ENCODE data around the gene TSC2.
"Not testable (repeated sequence)": the region's sequence is repeated elsewhere in the genome, so short reads cannot be mapped to it uniquely, and the experiment has no call there.

The TSC2 gene

DNA sequence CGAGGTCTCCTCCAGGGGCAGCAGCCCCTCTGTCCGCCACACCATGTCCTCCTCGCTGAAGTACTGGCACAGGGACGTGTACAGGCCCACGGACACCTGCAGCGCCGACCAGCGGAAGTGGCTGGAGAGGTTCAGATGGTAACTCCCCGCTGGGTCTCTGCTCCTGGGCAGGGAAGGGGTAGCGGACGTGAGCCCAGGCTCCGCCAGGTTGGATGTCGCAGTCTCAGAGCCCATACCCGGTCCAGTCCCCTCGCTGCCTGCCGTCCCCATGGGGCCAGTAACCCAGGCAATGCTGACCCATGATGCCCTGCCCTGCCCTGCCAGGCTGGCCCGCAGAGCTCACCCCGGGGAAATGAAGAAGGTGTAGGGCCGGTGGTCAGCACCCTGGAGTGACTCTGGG lies 54.7 kb downstream of the TSC2 start:
- no peak for TF ChIP-seq CTCF (IDR thresholded peaks at IDR 0.05; ENCODE audit: control insufficient read depth, insufficient read depth, low read depth, low read length, missing control alignments)
- DNase-seq (ENCODE audit: low read depth), result no peak
- no peak overlapping the region for H3K4me3 ChIP-seq (ENCODE audit: control insufficient read depth, low read depth, low read length)

DNA sequence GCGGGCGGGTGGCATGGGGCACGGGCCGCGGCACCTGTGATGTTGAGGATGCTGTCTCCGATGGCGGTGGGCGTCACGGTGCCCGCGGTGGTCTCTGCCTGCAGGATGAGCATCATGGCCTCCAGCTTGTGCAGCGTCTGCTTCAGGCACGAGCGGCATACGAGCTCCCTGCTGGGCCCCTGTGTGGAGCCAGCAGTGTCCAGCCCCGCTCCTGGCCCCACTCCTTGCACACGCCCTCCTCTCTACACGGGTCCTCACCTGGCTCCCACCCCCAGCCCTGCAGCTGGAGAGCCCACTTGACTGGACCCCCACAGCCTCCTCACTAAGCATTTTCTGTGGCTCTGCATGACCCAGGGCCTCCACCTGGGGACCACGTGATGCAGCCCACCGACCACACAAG lies 56.7 kb downstream of the TSC2 start:
- not testable (repeated sequence) for DNase-seq (ENCODE audit: low read depth); H3K4me3 ChIP-seq (ENCODE audit: control insufficient read depth, low read depth, low read length)

- DNase-seq (ENCODE audit: low read depth); H3K4me3 ChIP-seq (ENCODE audit: control insufficient read depth, low read depth, low read length): not testable (repeated sequence)
These were observed 57.5 kb downstream of the TSC2 start for GRCh38 chr16:2105291-2105690.

GRCh38 chr16:2105769-2106168 lies 58.0 kb downstream of the TSC2 start:
- not testable (repeated sequence) for H3K4me3 ChIP-seq (ENCODE audit: control insufficient read depth, low read depth, low read length); DNase-seq (ENCODE audit: low read depth)

DNA sequence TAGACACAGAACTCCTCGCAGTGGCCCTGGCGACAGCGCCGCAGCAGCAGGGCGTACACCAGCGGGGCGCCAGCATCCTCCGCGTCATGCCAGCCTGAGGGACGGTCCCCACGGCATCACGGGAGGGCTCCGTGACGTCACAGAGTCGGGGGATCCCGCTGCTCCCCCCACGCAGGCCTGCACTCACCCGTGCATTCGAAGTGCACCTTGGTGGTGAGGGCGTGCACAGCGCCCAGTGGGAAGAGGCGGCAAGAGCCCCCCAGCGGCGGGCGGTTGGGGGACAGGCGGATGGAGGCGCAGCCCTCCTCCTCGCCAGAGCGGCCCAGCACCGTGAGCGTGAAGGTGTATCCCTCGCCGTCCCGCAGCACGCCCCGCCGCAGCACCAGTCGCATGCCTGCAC lies 58.4 kb downstream of the TSC2 start:
- H3K4me3 ChIP-seq (ENCODE audit: control insufficient read depth, low read depth, low read length); DNase-seq (ENCODE audit: low read depth): not testable (repeated sequence)

DNA sequence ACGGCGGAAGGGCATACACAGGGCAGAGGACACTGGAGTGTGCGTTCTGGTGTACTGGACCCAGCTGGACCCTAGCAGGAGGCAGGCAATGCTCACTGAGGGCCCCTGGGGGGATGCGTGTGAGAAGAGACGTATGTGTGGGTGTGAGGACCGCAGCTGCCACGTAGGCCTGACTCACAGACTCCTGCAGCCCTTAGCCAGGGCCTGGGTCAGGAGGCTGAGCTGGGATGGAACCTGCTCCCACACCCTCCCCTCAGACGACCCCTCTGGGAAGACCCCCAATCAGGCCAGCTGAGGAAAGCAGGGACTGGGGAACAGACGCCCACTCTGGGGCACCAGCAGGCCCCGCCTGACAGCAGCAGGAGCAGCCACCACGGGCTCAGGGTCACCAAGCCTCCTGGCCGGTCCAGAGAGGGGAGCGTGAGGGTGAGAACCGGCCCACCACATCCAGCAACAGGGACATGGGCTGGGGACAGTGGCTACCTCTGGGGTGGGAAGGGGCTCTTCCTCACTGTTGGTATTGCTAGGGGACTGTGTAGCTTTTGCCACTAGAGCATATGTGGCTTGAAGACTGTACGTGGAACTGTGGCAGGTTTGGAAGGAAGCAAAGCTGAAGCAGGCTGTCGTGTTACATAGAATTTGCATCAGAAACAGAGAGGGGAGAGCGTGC lies 59.5 kb downstream of the TSC2 start:
- peak; percentile 67 for DNase-seq (ENCODE audit: low read depth)
- not testable (repeated sequence) for H3K4me3 ChIP-seq (ENCODE audit: control insufficient read depth, low read depth, low read length)

DNA sequence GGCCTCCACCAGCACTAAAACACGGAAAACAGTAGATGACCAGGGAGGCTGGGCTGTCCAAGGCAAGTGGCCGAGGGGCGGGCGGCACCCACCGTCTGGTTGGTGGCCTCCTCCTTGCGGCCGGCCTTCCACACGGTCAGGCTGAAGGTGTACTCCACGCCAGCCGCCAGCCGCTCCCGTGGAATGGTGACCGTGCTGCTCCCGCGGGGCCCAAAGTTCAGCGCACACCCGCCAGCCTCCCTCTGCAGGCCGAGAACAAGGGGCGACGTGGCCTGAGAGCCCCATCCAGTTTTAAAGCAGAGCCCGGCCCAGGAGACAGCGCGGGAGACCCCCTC lies 60.0 kb downstream of the TSC2 start:
- not testable (repeated sequence) for DNase-seq (ENCODE audit: low read depth); H3K4me3 ChIP-seq (ENCODE audit: control insufficient read depth, low read depth, low read length)

- DNase-seq (ENCODE audit: low read depth); H3K4me3 ChIP-seq (ENCODE audit: control insufficient read depth, low read depth, low read length): not testable (repeated sequence)
These were observed 60.9 kb downstream of the TSC2 start for GRCh38 chr16:2108446-2109270.

- H3K4me3 ChIP-seq (ENCODE audit: control insufficient read depth, low read depth, low read length); DNase-seq (ENCODE audit: low read depth): not testable (repeated sequence)
These were observed 61.4 kb downstream of the TSC2 start for GRCh38 chr16:2109271-2109580.

DNA sequence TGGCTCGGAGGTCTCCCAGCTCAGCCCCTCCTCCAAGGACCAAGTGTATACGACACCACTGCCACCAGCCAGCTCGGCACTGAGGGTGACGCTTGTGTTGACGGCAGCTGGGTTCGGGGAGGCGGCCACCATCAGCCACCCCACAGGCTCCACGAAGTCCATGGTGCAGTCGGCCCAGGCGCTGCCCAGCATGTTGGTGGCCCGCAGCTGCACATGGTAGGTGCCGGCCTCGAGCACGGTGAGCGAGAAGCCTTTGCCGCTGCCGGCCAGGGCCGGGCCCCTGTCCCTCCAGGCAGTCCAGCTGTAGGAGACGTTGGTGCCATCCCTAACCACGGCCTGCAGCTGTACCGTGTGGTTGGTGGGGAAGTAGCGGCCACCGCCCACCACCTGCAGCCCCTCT lies 62.1 kb downstream of the TSC2 start:
- H3K4me3 ChIP-seq (ENCODE audit: control insufficient read depth, low read depth, low read length); DNase-seq (ENCODE audit: low read depth): not testable (repeated sequence)

GRCh38 chr16:2110332-2111008 lies 62.7 kb downstream of the TSC2 start:
- not testable (repeated sequence) for DNase-seq (ENCODE audit: low read depth)

GRCh38 chr16:2111009-2111353 lies 63.2 kb downstream of the TSC2 start:
- DNase-seq (ENCODE audit: low read depth), result not testable (repeated sequence)

More at GRCh38 chr16:2110332-2111008, 62.7 kb downstream of the TSC2 start:
- not testable (repeated sequence) for H3K4me3 ChIP-seq (ENCODE audit: control insufficient read depth, low read depth, low read length)

DNA sequence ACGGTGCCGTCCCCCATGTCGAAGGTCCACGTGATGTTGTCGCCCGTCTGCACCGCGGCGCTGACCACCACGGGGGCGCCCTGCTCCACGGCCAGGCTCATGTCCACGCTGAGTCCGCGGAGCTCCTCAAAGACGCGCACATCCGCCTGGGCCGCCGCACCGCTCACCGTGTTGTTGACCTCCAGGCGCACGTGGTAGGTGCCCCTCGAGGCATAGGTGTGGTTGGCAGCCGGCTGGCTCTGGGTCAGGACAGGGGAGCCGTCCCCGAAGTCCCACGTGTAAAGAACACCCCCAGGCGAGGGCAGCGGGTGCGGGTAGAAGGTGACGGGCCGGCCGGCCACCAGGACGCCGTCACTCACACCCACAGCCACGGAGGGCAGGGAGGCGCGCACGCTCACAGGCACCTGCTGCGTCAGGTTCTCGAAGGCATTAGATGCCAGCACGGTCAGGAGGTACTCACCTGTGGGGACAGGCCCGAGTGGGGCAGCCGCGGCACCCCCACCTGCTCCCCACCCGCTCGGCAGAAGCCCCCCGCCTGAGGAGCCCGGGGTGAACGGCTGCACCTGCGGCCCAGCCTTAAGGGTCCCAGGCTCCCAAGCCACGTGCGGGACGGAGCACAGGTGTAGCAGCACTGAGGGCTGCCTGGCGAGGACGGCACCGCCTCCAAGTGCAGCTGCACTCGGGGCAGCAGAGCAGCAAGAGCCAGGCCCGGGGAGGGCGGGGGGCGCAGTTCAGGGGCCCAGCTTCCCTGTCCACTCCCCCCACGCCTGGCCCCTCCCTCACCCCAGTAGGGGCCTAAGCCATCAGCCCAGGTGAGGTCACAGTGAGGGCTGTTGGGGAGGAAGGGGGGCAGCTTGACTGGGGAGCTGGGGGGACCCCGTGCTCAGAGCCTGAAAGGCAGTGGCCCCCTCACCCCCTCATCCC lies 63.9 kb downstream of the TSC2 start:
- H3K4me3 ChIP-seq (ENCODE audit: control insufficient read depth, low read depth, low read length); DNase-seq (ENCODE audit: low read depth): not testable (repeated sequence)

More at GRCh38 chr16:2111009-2111353, 63.2 kb downstream of the TSC2 start:
- not testable (repeated sequence) for H3K4me3 ChIP-seq (ENCODE audit: control insufficient read depth, low read depth, low read length)

DNA sequence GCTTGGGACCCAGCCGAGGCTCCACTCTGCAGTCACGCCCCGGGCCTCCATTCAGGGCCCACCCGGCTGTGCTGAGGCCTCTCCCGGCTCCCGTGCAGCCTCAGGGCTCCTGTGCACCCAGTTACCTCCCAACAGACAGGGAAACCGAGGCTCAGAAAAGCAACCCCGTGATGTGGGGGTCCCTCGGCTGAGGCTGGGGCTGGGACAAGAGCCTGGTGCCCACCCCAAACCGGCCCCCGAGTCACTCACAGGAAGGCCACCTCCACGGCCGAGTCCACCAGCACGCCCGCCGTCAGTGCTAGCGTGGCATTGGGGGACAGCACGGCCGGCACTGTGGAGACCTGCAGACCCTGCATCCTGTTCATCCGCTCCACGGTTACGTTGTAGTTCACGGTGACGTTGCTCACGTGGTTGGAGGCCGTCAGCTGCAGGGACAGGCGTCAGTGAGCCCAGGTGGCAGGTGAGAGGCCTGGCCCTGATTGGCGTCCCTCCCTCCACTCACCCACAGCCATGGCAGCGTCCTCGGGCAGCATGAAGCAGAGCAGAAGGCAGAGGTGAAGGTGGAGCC lies 64.8 kb downstream of the TSC2 start:
- not testable (repeated sequence) for H3K4me3 ChIP-seq (ENCODE audit: control insufficient read depth, low read depth, low read length); DNase-seq (ENCODE audit: low read depth)

DNA sequence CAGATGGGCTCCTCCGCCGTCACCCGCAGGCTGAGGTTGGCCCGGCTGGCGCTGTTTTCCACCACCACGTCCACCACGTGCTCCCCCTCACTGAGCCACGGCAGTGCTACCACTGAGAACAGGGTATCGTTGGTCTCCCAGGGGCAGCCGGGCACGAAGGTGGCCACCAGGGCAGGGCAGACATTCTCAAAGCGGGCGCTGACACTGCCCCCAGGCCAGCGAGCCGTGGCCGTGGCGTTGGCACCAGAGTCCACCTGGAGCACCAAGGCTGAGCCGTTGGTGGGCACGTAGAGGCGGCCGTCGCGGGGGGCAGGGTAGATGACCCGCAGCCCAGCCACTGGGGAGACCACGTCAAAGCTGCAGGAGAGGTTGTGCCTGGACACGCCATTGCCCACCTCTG lies 66.4 kb downstream of the TSC2 start:
- DNase-seq (ENCODE audit: low read depth); H3K4me3 ChIP-seq (ENCODE audit: control insufficient read depth, low read depth, low read length): not testable (repeated sequence)

- H3K4me3 ChIP-seq (ENCODE audit: control insufficient read depth, low read depth, low read length); DNase-seq (ENCODE audit: low read depth): not testable (repeated sequence)
These were observed 67.3 kb downstream of the TSC2 start for GRCh38 chr16:2114885-2115590.

All from AG09309 (cell line).